ENCODE results near the gene TSPAN18.

The TSPAN18 gene

DNA sequence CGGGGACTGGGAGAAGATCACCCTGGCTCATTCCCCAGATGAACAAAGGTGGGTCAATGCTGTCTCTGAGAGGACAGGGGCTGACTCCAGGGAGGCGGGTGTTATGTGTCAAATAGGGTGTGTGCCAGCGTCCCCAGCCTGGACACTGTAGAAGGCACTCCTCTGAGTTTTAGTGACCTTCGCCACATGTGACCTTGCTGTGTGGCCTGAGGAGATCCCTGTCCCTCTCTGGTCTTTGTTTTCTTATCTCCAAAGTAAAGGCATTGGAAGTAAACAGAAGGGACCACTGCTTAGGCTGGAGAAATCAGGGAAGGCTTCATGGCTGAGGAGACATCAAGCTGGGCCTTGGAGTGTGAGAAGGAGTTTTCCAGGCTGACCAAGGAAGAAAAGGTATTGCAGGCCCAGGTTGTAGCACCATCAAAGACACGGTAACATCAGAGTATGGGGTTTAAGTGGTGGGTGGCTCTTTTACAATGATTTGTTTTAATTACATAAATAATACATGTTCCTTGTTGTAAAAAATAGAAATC, 149.5 kb downstream of the TSPAN18 start:
- no peak for DNase-seq

DNA sequence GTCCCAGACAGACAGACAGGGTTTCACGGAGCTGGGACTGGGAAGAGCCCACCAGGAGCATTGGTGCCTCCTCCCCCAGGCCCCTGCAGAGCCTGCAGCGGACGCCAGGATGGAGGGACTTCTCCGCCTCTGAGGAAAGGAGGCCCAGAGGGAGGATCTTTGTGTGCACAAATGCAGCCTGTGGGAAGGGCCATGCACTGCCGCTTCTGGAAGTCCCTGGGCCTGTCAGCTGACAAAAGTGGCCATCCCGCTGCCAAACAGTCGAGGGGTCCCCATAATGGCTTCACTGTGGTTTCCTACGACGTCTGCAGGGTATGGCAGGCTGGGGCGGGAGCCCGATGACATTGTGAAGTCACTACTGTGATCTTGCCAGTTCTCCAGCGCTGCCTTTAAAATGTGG, 150.1 kb downstream of the TSPAN18 start:
- DNase-seq = no peak

DNA sequence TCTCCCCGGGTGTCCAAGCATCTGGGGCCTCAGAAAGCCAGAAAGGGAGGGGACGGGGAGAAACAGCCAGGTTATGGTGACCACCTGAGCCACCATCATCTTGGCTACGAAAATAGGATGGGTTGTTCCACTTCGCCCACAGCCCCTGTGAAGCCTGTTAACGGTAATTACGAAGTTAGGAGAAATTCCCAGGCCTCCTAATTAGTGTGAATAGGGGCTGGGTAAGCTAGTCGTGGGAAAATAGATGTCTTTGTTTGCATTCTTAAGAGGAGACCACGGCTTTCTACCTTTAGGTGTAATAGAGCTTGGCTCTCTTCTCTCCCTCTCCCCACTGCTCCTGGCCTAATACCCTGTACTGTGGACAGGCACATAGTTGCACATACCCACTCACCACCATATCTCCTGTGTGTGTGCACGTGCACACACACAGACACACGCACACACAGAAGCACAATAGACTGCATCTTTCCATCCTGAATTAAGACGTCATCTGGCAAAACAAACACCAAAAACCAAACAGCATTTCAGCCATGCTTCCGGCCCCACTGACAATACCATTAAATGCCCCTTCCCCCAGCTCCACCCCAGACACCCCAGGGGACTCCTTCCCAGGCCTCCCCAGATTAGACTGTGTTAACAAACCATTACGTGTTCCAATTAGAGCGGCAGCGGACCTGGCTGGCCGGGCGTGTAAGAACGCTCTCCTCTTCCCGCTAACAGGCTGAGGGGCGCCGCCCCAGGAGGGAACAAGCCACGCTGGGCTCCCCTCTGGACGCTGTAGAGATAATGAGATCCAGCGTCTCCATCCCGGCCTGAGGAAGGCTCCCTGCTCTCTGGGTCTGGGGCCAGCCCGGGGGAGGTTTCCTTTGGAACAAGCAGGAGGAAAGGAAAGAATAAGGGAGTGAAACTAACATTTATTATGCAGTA, 151.1 kb downstream of the TSPAN18 start:
- DNase-seq = no peak

DNA sequence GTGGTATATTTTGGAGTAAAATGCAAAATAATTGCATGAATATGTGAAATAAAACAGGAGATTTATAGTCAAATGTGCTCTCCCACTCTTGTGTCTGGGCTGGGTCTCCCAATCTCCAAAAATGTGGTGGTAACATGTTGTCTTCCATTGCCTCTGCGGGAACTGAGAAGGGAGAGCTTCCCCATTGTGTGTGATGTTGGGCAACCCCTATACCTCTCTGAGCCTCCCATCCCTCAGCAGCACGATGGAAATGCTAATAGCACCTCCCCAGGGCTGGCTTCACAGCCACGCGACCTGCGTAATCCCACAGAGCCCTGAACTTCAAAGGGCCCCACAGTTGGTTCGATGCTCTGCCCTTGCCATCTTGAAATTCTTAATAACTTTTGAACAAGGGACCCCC, 151.9 kb downstream of the TSPAN18 start:
- DNase-seq = no peak

DNA sequence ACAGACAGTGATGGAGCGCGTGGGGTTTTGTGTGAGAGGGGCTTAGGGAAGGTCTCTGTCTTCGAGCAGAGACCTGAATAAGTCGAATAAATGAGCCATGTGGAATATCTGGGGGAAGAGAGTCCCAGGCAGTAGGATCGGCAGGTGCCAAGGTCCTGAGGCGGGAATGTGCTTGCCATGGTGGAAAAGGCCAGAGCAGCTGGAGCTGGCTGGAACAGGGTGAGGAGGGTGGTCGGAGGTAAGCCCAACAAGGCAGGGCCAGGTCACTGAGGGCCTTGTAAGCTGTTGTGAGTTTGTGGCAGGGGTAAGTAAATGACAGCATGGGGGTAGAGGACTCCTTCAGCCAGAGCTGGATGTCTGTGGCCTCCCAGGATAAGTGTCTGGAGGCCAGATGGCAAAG, 152.7 kb downstream of the TSPAN18 start:
- DNase-seq = no peak

DNA sequence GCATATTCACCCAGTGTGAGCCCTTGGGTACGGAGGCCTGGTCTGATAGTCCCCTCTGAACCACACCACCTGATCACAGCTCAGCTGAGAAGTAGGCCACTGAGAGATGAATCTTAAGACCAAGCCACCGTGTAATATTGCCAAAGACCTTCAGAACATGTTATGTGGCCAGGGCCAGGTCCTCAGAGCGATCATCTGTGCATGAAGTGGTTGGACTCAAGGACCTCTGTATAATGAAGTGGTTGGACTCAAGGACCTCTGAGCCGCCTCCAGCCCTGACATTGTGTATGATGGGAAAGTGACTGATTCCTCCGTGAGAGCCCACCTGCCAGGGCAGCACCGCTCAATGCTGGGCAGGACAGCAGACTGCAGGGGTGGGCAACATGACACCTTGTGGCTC, 153.7 kb downstream of the TSPAN18 start:
- DNase-seq = no peak

DNA sequence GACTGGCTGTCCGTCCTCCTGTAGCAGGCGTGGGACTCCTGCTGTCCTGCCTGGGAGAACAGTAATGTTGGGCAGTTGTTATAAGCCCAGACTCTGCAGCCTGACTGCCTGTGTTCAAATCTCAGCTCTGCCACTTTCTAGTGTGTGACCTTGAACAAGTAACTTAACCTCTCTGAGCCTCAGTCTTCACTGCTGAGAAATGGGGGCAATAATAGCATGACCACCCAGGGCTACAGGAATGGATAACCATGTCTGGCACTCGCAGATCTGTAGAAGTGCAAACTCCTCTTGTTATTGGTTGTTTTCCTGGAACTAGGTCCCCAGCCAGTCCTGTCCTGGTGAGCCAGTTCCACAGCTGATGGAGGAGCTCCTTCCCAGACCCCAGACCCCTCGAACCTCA, 154.2 kb downstream of the TSPAN18 start:
- DNase-seq = no peak

DNA sequence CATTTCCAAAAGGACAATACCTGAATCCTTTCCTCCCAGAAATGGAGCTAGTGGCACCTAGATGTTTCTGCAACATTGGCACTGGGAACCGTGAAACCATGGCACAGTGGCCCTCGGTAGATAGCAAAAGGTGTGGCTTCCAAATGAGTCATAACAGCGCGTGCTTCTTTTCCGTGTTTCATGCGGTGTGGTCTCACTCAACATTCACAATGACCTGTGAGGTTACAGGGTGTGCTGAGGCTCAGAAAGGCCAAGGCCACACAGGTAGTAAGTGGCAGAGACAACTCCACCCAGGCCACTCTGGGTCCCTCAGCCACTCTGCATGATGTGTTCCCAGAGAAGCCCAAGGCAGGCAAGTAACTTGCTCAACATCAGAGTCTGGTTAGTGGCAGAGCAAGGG, 156.5 kb downstream of the TSPAN18 start:
- DNase-seq = no peak

DNA sequence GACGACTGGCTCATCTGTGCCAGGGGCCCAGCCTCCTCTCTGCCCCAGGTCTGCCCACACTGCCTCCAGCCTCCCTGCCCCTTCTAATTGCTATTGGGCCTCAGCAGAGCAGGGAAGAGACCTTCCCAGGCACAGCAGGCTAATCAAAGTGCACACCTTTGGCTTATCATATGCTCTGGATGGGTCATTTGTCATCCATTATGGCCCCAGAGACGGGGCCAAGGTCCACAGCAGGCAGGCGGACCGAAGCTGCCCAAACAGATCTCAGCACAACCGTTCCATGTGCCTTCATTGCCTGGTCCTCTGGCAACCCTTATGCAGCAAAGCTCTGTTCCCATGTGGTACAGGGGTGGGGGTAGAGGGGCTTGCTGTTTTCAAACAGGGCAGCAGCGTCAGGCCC, 157.3 kb downstream of the TSPAN18 start:
- no peak for DNase-seq

DNA sequence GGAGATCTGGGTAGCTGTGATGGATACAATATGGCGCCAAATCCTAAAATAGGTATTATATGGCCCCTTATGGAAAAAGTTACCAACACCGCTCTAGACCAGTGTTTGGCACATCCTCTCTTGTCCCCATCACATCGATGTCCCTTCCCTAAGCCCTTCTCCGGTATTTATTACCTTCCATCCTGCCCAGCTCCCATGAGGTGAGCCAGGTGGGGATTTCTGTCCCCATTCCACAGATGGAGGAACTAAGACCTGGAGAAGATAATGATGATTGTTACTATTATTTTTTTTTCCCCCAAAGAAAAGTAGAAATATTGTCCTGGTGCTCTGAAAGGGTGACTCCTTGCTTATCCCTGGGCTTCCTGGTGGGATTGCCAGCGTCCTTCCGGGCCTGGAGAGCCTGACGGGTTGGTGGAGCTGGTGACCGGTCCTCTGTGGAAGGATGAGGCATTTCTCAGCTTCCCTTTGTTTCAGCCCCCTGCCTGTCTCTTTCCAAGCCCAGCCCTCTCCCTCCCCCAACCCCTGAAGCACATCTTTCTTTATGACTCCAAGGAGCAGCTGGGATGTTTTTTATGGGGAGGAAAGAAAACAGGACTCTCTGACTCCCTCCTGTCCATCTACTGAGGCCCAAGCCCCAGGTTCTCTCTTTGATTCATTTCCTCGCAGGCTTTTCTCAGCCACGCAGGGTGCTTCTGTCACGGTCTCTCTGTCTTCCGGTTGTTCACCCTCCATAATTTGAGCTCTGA, 158.5 kb downstream of the TSPAN18 start:
- no peak for DNase-seq

DNA sequence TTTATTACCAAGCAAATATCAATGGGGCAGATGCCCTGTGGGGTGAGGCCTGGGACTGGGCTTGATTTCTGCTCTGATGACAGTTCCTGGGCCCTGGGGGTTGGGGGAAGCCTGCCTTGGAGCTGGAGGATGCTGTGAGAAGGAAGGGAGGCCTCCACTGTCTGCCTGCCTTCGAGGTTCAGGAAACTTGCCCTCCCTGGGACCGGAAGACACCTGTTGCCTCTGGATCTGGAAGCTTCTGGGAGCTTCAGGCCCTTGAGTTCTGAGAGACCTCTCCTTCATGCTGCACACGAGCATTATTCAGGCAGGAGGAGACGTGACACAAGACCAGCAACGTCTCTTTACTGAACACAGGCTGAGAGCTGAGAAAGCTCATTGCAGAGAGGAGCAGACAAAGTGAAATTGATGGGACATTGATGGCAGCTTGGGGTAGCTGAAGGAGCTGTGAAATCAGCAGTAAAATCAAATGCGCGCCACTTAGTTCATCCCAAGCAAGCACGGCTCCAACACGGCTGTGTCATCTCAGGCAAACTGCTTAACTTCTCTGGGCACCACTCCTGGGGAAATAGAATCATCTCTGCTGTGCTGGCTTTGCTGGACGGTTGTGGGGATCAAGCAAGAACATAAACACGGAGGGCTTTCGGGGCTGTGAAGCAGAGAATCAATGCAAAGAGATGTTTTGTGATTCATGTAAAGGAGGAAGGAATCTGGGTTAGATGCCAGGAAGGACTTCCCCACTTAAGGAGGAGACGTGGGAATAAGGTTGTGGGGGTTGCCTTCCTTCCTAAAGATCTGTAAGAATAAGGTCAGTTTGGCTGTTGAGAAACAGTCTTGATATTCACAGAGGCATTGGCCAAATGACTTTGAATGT, 159.4 kb downstream of the TSPAN18 start:
- no peak for DNase-seq

DNA sequence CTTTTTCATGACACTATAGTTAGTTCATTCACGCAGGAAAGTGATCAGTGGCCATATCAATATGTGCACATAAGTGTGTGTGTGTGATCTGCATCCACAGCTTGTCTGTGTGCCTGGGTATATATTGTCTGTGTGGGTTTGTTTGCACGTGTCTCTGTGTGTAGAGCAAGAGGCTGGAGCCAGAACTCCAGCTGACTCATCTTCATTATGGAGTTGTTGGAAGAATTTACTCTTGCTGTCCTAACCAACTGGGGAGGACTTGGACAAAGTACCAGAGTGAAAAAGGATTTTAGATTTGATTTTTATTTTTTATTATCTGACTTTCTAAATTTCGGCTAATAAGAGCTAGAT, 160.0 kb downstream of the TSPAN18 start:
- DNase-seq = no peak

DNA sequence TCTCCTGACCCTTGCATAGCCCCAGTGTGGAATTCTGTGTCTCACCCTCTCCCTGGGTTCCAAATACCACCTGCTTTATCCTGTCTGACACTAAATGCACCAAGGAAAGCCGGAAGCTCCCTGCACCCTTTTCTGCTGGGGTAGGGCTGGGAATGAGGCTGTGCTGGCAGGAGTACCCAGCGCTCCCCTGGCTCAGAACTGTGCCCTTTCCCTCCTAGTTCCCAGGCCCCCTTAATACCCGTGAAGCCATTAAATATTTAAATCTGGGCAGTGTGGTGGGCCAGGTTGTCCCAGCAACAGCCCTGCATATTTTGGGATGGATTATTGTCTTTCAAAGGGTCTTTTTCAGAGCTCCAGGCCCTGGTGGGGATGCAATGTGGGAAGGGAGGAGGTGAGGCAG, 160.9 kb downstream of the TSPAN18 start:
- DNase-seq = no peak

DNA sequence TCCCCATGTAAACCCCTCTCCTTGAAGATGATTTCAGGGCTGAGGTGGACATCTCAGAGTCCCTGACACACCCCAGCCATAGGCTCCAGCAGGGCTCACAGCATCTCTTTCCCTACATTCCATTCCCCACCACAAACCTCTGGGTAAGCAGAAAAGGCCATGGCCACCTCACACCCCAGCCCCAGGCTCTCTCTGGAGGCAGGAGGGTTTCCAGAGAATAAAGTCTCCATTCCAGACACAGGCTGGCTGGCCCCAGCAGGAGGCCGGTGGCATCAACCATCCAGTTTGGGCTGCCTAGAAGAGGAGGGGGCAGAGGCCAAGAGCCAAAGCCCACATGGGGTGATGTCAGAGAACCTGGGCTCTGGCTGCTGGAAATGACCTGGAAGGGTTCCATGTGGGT, 162.5 kb downstream of the TSPAN18 start:
- DNase-seq = no peak

DNA sequence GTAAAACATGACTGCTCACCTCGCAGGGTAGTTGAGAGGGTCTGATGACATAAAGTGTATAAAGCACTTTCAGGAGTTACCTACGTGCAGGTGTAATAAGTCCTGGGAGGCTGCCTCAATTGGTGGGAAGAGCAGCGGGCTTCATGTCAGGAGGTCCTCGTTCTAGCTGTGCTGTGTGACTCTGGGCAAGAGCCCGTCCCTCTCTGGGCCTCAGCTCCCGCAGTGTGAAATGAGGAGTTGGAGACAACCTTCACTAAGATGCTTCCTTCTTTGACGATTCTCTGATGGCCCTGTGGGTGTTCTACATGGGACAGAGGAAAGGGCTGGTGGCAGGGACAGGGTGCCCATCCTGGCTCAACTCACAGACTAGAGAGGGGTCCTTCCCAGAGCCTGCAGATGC, 166.1 kb downstream of the TSPAN18 start:
- DNase-seq = no peak

DNA sequence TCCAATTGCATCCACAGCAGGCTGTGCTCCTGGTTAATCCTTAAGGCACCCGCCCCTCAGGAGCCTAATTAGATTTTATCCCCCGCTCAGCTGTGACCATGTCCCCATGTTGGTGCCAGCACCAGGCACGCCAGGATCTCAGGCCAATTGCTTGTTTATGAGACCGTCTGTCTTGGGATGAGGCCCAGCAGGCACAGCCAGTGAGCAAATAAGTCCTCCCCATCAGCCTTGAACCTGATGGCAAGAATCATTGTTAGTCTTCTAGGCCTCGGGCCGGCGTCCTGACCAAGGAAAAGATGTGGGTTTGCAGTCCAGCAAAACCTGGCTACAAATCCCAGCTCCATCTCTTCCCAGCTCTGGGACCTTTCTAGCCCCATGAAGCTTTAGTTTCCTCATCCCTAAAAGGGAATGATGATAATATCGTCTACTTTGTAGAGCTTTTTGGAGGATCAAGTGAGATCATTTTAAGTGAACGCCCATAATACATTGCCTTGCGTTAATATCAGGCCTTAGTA, 166.6 kb downstream of the TSPAN18 start:
- no peak for DNase-seq

DNA sequence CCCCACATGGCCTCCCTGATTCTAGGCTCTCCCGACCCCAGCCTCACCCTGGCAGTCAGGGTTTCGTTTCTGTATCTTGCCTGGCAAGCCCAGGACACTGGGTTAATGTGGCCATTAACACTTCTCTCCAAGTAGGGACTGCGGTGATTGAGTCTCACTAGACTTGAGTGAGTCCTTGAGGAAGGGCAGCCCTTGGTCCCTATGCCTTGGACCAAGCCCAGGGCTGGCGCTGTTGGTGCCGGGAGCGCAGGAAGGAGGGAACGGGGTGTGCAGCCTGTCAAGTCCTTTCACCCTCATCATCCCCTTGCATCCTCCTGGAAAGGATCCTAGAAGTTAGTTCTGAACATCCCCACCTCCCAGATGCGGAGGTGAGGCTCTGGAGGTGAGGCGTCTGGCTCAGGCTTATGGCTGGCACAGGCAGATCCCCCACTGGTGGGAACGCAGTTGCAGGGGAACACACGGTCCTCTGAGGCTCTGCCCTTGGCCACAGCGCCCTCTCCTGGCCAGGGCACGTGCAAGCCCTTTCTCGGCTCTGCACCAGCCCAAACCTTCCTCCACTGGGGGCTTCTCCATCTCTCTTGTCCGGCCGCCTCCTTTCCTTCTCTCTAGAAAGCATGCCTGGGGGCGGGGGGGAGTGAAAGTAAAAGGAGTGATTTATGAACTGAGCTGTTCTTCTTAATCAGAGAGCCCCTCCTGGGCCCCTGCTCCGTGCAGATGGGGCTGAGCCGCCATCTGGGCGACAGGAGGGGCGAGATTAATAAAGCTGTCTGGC, 167.3 kb downstream of the TSPAN18 start:
- DNase-seq = peak; percentile 67

DNA sequence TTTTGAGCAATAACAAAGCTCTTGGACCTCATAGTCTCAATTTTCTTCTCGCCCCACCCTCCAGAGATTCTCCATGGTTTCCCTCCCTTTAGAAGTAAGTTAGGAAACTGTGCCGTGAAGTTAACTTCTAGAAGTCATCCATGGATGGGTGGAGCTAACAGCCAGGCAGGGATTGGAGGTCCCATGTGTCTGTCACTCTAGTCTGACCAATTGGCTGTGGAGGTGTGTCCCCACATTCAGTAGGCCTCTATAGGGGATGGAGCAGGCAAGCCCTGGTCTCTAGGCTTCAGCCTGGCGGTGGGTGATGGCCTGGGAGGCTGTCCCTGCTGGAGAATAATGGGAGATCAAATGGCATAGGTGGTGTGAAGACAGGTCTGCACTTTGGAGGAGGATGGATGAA, 173.2 kb downstream of the TSPAN18 start:
- no peak for DNase-seq

DNA sequence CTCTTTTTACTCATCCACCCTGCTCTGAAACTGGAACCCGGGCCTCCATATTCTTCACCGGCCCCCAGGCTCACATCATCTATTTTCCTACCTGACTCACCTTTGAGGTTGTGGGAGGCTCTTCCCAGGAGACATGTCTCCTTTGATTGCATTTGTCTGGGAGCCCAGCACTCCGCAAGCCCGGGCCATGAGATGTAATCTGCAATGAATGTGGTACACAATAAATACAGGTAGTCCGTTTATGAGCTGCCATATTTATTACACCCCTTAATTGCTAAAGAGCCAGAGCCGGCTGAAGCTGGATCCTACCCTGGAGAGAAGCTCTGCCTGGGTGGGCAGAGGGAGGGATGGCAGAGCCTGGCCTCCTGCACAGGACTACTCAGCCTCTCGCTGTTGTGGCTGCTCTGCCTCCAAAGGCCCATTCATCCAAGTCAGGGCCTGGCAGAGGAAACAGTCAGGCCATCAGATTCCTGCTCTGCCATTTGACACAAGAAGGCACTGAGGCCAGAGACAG, 174.4 kb downstream of the TSPAN18 start:
- no peak for DNase-seq

DNA sequence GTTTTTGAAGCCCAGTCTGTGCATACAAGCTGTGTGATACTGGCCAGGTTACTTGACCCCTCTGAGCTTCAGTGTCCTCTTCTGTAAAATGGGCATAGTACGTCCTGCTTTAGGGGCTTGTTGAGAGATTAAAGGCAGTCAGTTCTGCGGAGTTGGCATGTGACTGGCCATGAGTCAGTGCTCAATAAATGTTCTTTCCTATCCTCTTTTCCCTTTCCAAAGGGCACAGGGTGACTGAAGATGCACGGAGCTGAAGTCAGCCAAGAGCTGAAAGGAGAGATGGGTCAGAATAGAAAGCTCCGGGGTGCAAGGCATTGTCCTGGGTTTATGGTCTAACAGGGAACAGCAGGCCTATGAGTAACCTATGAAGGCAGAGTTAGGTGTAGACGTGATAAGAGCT, 175.0 kb downstream of the TSPAN18 start:
- DNase-seq = no peak

DNA sequence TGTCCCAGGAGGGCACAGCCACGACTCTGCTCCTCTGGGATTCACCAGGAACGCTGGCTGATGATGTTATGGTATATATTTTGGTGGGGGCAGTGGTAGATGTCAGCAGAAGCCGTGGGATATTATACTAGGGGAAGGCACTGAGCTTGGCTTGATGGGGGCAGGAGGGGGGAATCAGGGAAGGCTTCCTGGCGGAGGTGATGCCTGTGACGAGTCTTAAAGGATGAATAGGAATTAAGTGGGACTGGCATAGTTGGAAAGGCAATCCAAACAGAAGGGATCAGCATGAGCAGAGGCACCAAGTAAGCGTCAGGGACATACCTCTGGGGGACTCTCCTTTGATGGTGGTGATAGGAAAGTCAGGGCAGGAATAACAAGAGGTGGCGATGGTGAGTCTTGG, 176.3 kb downstream of the TSPAN18 start:
- DNase-seq = no peak

DNA sequence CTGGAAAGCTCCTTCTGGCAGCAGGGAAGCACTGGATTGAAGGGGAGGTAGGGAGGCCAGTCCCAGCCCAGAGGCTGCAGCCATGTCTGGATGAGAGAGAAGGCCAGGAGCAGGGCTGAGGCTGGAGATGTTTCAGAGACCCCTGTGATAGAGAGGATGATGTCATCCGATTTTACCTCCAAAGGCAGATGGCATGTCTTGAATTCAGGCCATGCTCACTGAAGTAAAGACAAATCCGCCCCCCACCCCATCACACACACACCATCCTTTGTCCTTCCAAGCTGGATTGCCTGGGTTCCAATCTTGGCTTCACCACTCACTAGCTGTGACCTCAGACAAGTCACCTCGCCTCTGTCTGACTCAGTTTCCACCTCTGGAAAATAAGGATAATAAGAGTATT, 176.8 kb downstream of the TSPAN18 start:
- DNase-seq = no peak
